ENCODE results near the gene FBXO2. TPM values are rescaled to one million over a fixed set of nuclear protein-coding genes. Genes with fewer than 3 reads are reported as not detected.
A peak's percentile ranks its signal among the peaks of the same experiment; 100 is the strongest.

The FBXO2 gene
- total and polyA plus RNA-seq, 9 of the 15 experiments (the other 6 are each of a cell fraction or from before 2014, with no cell fraction given), result 0.04 to 1.9 (median 0.27) TPM

- no peak for TF ChIP-seq RAD51 (IDR thresholded peaks at IDR 0.05; ENCODE audit: borderline replicate concordance, low read depth)
- no peak for TF ChIP-seq NCOA6 (IDR thresholded peaks at IDR 0.05)
- TF ChIP-seq ILK (tag; IDR thresholded peaks at IDR 0.05; ENCODE audit: borderline replicate concordance, low read depth), result no peak
- TF ChIP-seq FUS (optimal IDR thresholded peaks at IDR 0.05; ENCODE audit: low read depth, low read length), result no peak
- 0 out of 2 replicates have a peak, but pooled peaks have one; percentile 49 for TF ChIP-seq ZBTB40 (IDR thresholded peaks at IDR 0.05)
- no peak for TF ChIP-seq ZBTB40 (CRISPR knock-in tag; IDR thresholded peaks at IDR 0.05)
- TF ChIP-seq ZNF431 (CRISPR knock-in tag; IDR thresholded peaks at IDR 0.05), result no peak
- TF ChIP-seq PTBP1 (IDR thresholded peaks at IDR 0.05; ENCODE audit: low read depth, low read length), result no peak
- TF ChIP-seq NFRKB (IDR thresholded peaks at IDR 0.05; ENCODE audit: low read depth), result no peak
- no peak for TF ChIP-seq CBFB (CRISPR knock-in tag; IDR thresholded peaks at IDR 0.05)
- TF ChIP-seq DNMT1 (IDR thresholded peaks at IDR 0.05), result no peak
- no peak for TF ChIP-seq ZNF140 (CRISPR knock-in tag; IDR thresholded peaks at IDR 0.05)
- no peak for TF ChIP-seq EZH2 (IDR thresholded peaks at IDR 0.05; ENCODE audit: borderline replicate concordance, low read depth, low read length)
- TF ChIP-seq HOXB6 (CRISPR knock-in tag; IDR thresholded peaks at IDR 0.05; ENCODE audit: borderline replicate concordance), result no peak
- TF ChIP-seq ZNF133 (CRISPR knock-in tag; IDR thresholded peaks at IDR 0.05), result no peak
- no peak; the same call in 1 of the 2 replicates for TF ChIP-seq POLR2H (tag; IDR thresholded peaks at IDR 0.05; ENCODE audit: low read depth)
- peak; percentile 45 for TF ChIP-seq FIP1L1 (IDR thresholded peaks at IDR 0.05; ENCODE audit: low read depth, low read length, poor library complexity, severe bottlenecking)
- no peak for TF ChIP-seq BDP1 (IDR thresholded peaks at IDR 0.05; ENCODE audit: insufficient read depth, insufficient read length)
- no peak; the same call in 1 of the 2 replicates for TF ChIP-seq HNRNPL (IDR thresholded peaks at IDR 0.05; ENCODE audit: low read depth, low read length)
- no peak for TF ChIP-seq ZNF277 (CRISPR knock-in tag; IDR thresholded peaks at IDR 0.05; ENCODE audit: borderline replicate concordance)
Measured at GRCh38 chr1:11681071-11681771, 27.0 kb upstream of the FBXO2 start, which contains the start of gene MAD2L2 (continued).

All from K562 (cell line).